SU-DHL-6 (cell line): ENCODE results near the gene S100A16.
"Not testable (repeated sequence)": the region's sequence is repeated elsewhere in the genome, so short reads cannot be mapped to it uniquely, and the experiment has no call there.

ENCODE experiments used
- H2AFZ ChIP-seq: fragments of 200-600 bp; sonication (generic); 2 replicates; pipeline ENCODE4 v1.6.1; 2014; ENCODE audit warnings: low read depth, mild to moderate bottlenecking, moderate library complexity, mixed read lengths, antibody characterized with exemption, low read length; ENCODE audit not compliant: severe bottlenecking
- H3F3A ChIP-seq: fragments of 200-600 bp; shearing (Covaris generic); 2 replicates; pipeline ENCODE4 v1.6.0; 2016; ENCODE audit warnings: antibody characterized with exemption, mild to moderate bottlenecking; ENCODE audit not compliant: insufficient read depth
- H3K27ac ChIP-seq: fragments of 200-600 bp; sonication (generic); 2 replicates; pipeline ENCODE4 v1.5.1; 2016; ENCODE audit warnings: low read depth, mild to moderate bottlenecking, low read length, moderate library complexity, mixed read lengths
- H3K27me3 ChIP-seq: fragments of 200-600 bp; sonication (generic), shearing (Covaris generic); 2 replicates; pipeline ENCODE4 v1.6.0; 2014; ENCODE audit warnings: mild to moderate bottlenecking, low read length
- H3K36me3 ChIP-seq: fragments of 200-600 bp; sonication (generic); 2 replicates; pipeline ENCODE4 v1.6.1; 2014; ENCODE audit warnings: mild to moderate bottlenecking, low read length, mixed read lengths
- H3K4me2 ChIP-seq: fragments of 300-600, 200-600 bp; shearing (Covaris generic), sonication (generic); 2 replicates; pipeline ENCODE4 v1.6.0; 2014; ENCODE audit warnings: low read length, low read depth, mild to moderate bottlenecking; ENCODE audit not compliant: poor library complexity, severe bottlenecking
- H3K4me3 ChIP-seq: fragments of 200-600 bp; sonication (generic); 2 replicates; pipeline ENCODE4 v1.5.1; 2014; ENCODE audit warnings: antibody characterized with exemption, low read length, mild to moderate bottlenecking, mixed read lengths; ENCODE audit not compliant: insufficient read depth, poor library complexity, severe bottlenecking
- H3K79me2 ChIP-seq: fragments of 200-600 bp; sonication (generic); 2 replicates; pipeline ENCODE4 v1.6.1; 2014; ENCODE audit warnings: mild to moderate bottlenecking, low read length, moderate library complexity; ENCODE audit not compliant: insufficient read depth
- H3K9ac ChIP-seq: fragments of 200-600 bp; sonication (generic); 2 replicates; pipeline ENCODE4 v1.7.0; 2014; ENCODE audit warnings: mild to moderate bottlenecking, low read length
- H3K9me2 ChIP-seq: fragments of 200-600 bp; sonication (generic); replicated peaks from 2 replicates; pipeline ENCODE4 v1.6.1; 2014; ENCODE audit warnings: low read length; ENCODE audit not compliant: insufficient read depth
- H3K9me3 ChIP-seq: fragments of 200-600 bp; sonication (generic); 2 replicates; pipeline ENCODE4 v1.6.1; 2014; ENCODE audit warnings: low read length, mixed read lengths; ENCODE audit not compliant: insufficient read depth
- H4K20me1 ChIP-seq: fragments of 200-600 bp; sonication (generic); 2 replicates; pipeline ENCODE4 v1.6.1; 2014; ENCODE audit warnings: low read depth, mild to moderate bottlenecking, antibody characterized with exemption, low read length, moderate library complexity, mixed read lengths
- EZH2phosphoT487 ChIP-seq: fragments of 200-600 bp; sonication (generic), shearing (Covaris generic); conservative IDR thresholded peaks from 2 replicates; pipeline ENCODE4 v1.6.1; 2018; ENCODE audit warnings: mild to moderate bottlenecking, antibody characterized with exemption, low read length, moderate library complexity, mixed read lengths
- TF ChIP-seq, protein P1 (sequence below): fragments of 200-600 bp; sonication (generic); IDR thresholded peaks from one replicate; pipeline ENCODE4 v1.5.1; 2017; ENCODE audit warnings: antibody characterized with exemption, mild to moderate bottlenecking, low read length, moderate library complexity; ENCODE audit not compliant: insufficient read depth, poor library complexity, severe bottlenecking

Gene S100A16

DNA sequence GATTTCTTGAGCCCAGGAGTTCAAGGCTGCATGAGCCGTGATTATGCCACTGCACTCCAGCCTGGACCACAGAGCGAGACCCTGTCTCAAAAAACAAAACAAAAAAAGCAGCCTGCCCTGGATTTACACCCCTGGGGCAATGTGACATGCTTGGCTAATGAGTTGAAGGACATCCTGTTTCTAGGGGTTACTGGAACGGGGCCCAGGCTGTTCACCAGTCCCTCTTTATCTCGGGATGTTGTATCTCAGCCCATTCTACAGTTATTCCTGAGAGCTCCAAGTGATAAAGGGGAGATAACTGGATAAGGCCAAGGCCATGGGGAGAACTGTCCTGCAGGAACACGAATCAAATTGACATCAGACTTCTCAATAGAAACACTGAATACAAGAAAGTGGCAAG is 25.6 kb downstream of the S100A16 start:
- Histone ChIP-seq H3K36me3 (no peaks in the 10 kb centered on the region), H3K9me3 (no peaks in the 10 kb centered on the region), H2AFZ (no peak overlapping the region), H3K27me3 (no peaks in the 10 kb centered on the region), H4K20me1 (no peaks in the 10 kb centered on the region), H3K79me2 (no peaks in the 10 kb centered on the region), H3K4me3 (no peak overlapping the region), H3K27ac (no peak overlapping the region), H3F3A (no peaks in the 10 kb centered on the region), H3K4me2 (no peak overlapping the region), H3K9me2 (no peaks in the 10 kb centered on the region), H3K9ac (no peak overlapping the region)
- TF ChIP-seq, protein P1, sequence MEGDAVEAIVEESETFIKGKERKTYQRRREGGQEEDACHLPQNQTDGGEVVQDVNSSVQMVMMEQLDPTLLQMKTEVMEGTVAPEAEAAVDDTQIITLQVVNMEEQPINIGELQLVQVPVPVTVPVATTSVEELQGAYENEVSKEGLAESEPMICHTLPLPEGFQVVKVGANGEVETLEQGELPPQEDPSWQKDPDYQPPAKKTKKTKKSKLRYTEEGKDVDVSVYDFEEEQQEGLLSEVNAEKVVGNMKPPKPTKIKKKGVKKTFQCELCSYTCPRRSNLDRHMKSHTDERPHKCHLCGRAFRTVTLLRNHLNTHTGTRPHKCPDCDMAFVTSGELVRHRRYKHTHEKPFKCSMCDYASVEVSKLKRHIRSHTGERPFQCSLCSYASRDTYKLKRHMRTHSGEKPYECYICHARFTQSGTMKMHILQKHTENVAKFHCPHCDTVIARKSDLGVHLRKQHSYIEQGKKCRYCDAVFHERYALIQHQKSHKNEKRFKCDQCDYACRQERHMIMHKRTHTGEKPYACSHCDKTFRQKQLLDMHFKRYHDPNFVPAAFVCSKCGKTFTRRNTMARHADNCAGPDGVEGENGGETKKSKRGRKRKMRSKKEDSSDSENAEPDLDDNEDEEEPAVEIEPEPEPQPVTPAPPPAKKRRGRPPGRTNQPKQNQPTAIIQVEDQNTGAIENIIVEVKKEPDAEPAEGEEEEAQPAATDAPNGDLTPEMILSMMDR, result no peak
- no peak for TF ChIP-seq EZH2phosphoT487

- no peaks in the 10 kb centered on the region for H3K9me2 ChIP-seq
- H3K4me3 ChIP-seq, result no peak overlapping the region
- H3K9ac ChIP-seq, result no peak overlapping the region
- no peaks in the 10 kb centered on the region for H3K9me3 ChIP-seq
- no peaks in the 10 kb centered on the region for H4K20me1 ChIP-seq
- TF ChIP-seq EZH2phosphoT487, result no peak
- no peak overlapping the region for H3K4me2 ChIP-seq
- H3K36me3 ChIP-seq, result no peaks in the 10 kb centered on the region
- no peak overlapping the region for H2AFZ ChIP-seq
- H3K27me3 ChIP-seq, result no peaks in the 10 kb centered on the region
- no peaks in the 10 kb centered on the region for H3K79me2 ChIP-seq
- no peak overlapping the region for H3K27ac ChIP-seq
- H3F3A ChIP-seq, result no peaks in the 10 kb centered on the region
These were observed 26.6 kb downstream of the S100A16 start for GRCh38 chr1:153586347-153586746.

DNA sequence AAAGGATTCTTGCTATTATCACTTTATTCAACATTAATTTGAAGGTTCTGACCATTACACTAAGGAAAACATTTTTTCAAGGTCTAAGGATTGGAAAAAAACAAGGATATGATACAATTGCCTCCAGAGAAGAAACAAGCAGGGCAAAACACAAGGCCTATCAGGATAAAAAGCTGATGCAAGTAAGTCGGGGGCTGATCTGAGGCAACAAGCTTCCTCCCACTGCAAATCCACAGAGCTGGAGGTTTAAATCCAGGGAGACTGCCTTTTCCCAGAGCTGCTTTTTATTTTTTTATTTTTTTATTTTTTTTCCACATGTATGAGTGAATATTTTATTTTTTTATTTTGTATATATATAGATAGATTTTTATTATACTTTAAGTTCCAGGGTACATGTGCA is 27.9 kb downstream of the S100A16 start:
- TF ChIP-seq EZH2phosphoT487, result no peak
- TF ChIP-seq, protein P1, result no peak
- no peak overlapping the region for H3K4me3 ChIP-seq
- H3K9ac ChIP-seq, result no peak overlapping the region
- H3K79me2 ChIP-seq, result no peaks in the 10 kb centered on the region
- no peaks in the 10 kb centered on the region for H3K9me3 ChIP-seq
- no peaks in the 10 kb centered on the region for H3K36me3 ChIP-seq
- no peak overlapping the region for H3K4me2 ChIP-seq
- H3K27ac ChIP-seq, result no peak overlapping the region
- no peaks in the 10 kb centered on the region for H3F3A ChIP-seq
- no peaks in the 10 kb centered on the region for H3K9me2 ChIP-seq
- no peaks in the 10 kb centered on the region for H3K27me3 ChIP-seq
- no peaks in the 10 kb centered on the region for H4K20me1 ChIP-seq
- no peak overlapping the region for H2AFZ ChIP-seq

- TF ChIP-seq, protein P1, result no peak
- no peak for TF ChIP-seq EZH2phosphoT487
- Histone ChIP-seq H3K27ac (no peak overlapping the region), H2AFZ (no peak overlapping the region), H3K79me2 (no peaks in the 10 kb centered on the region), H3K4me2 (no peak overlapping the region), H3K36me3 (no peaks in the 10 kb centered on the region), H3K9ac (no peak overlapping the region), H3K9me3 (no peaks in the 10 kb centered on the region), H4K20me1 (no peaks in the 10 kb centered on the region), H3K27me3 (no peaks in the 10 kb centered on the region), H3F3A (no peaks in the 10 kb centered on the region), H3K9me2 (no peaks in the 10 kb centered on the region), H3K4me3 (no peak overlapping the region)
These were observed 29.0 kb downstream of the S100A16 start for GRCh38 chr1:153583976-153584375.

- H3K79me2 ChIP-seq, H3K9ac ChIP-seq, H3K9me3 ChIP-seq, H3K36me3 ChIP-seq, H3K27ac ChIP-seq, H4K20me1 ChIP-seq, H3K9me2 ChIP-seq, H3K4me2 ChIP-seq, H3F3A ChIP-seq, H2AFZ ChIP-seq, H3K27me3 ChIP-seq, H3K4me3 ChIP-seq: not testable (repeated sequence)
These were observed 29.4 kb downstream of the S100A16 start for GRCh38 chr1:153583514-153583913.

- H3K27ac ChIP-seq, H3K36me3 ChIP-seq, H3K9me2 ChIP-seq, H3K27me3 ChIP-seq, H3K4me3 ChIP-seq, H3F3A ChIP-seq, H4K20me1 ChIP-seq, H3K9ac ChIP-seq, H2AFZ ChIP-seq, H3K79me2 ChIP-seq, H3K4me2 ChIP-seq, H3K9me3 ChIP-seq: not testable (repeated sequence)
These were observed 30.1 kb downstream of the S100A16 start for GRCh38 chr1:153582836-153583235.
